WTC11 (cell line): ENCODE results near the gene ATP6AP1. TPM values are rescaled to one million over a fixed set of nuclear protein-coding genes. Genes with fewer than 3 reads are reported as not detected.

Experiments
- ATAC-seq: fragments of 200-7000 bp; cut with Tn5 transposase; 2 replicates; pipeline ENCODE4 v1.10.0; 2021; ENCODE audit warnings: mild to moderate bottlenecking, moderate library complexity
- CTCF ChIA-PET: fragments of 300-600 bp; sonication (Branson Sonifier 250); formaldehyde crosslinking; loops from one replicate; lab custom pipeline; 2021; ENCODE audit warnings: antibody characterized with exemption; lab: Charles Lee
- POLR2A ChIA-PET: fragments of 350-600 bp; sonication (Branson Sonifier 250); formaldehyde crosslinking; loops from one replicate; lab custom pipeline; 2021; ENCODE audit warnings: antibody characterized with exemption; lab: Charles Lee
- DNase-seq: peaks from one replicate; pipeline ENCODE4 v3.0.0; 2021; ENCODE audit warnings: low spot score
- H3K27ac Mint-ChIP-seq: 2 replicates; pipeline ENCODE4 v1.8.0; 2021; ENCODE audit warnings: mixed read lengths
- H3K27me3 Mint-ChIP-seq: 2 replicates; pipeline ENCODE4 v1.8.0; 2021; ENCODE audit warnings: low read depth, mild to moderate bottlenecking, moderate library complexity, mixed read lengths
- H3K36me3 Mint-ChIP-seq: 2 replicates; pipeline ENCODE4 v1.8.0; 2021; ENCODE audit warnings: mixed read lengths
- H3K4me1 Mint-ChIP-seq: 2 replicates; pipeline ENCODE4 v1.8.0; 2022; ENCODE audit warnings: mixed read lengths
- H3K4me3 Mint-ChIP-seq: 2 replicates; pipeline ENCODE4 v1.8.0; 2021; ENCODE audit warnings: mild to moderate bottlenecking, moderate library complexity, mixed read lengths
- H3K9me3 Mint-ChIP-seq: 2 replicates; pipeline ENCODE4 v1.8.0; 2021; ENCODE audit warnings: mixed read lengths
- AR ChIP-seq: fragments of 250-450 bp; sonication (Bioruptor Pico); IDR thresholded peaks from 2 replicates; pipeline ENCODE4 v1.9.0; 2021; ENCODE audit warnings: mild to moderate bottlenecking
- CTCF ChIP-seq: fragments of 200-600 bp; IDR thresholded peaks from 2 replicates; pipeline ENCODE4 v1.8.0; 2022; ENCODE audit warnings: antibody characterized with exemption
- E2F4 ChIP-seq: sonication (generic); formaldehyde crosslinking; IDR thresholded peaks from 2 replicates; pipeline ENCODE4 v1.8.1; 2022; ENCODE audit warnings: low read depth, mild to moderate bottlenecking, moderate library complexity, missing genetic modification reagents, borderline replicate concordance
- FOXP4 ChIP-seq: sonication (generic); formaldehyde crosslinking; IDR thresholded peaks from 2 replicates; pipeline ENCODE4 v1.8.0; 2022; ENCODE audit warnings: mild to moderate bottlenecking, missing genetic modification reagents
- GRHL2 ChIP-seq: fragments of 250-450 bp; sonication (Bioruptor Pico); IDR thresholded peaks from 2 replicates; pipeline ENCODE4 v1.8.0; 2022; ENCODE audit warnings: mild to moderate bottlenecking, moderate library complexity; ENCODE audit not compliant: insufficient replicate concordance, severe bottlenecking
- JAZF1 ChIP-seq: fragments of 250-450 bp; sonication (Bioruptor Pico); IDR thresholded peaks from 2 replicates; pipeline ENCODE4 v1.9.0; 2021; ENCODE audit warnings: moderate library complexity, mild to moderate bottlenecking, inconsistent platforms
- JUN ChIP-seq: sonication (generic); formaldehyde crosslinking; IDR thresholded peaks from 2 replicates; pipeline ENCODE4 v1.8.0; 2023; ENCODE audit warnings: mild to moderate bottlenecking, missing genetic modification reagents
- NFYB ChIP-seq: sonication (generic); formaldehyde crosslinking; conservative IDR thresholded peaks from 2 replicates; pipeline ENCODE4 v1.8.0; 2022; ENCODE audit warnings: low read depth, missing genetic modification reagents
- RELA ChIP-seq: sonication (generic); formaldehyde crosslinking; IDR thresholded peaks from 2 replicates; pipeline ENCODE4 v1.8.1; 2022; ENCODE audit warnings: missing genetic modification reagents, mild to moderate bottlenecking, borderline replicate concordance
- TCF7 ChIP-seq: sonication (generic); formaldehyde crosslinking; IDR thresholded peaks from 2 replicates; pipeline ENCODE4 v1.8.0; 2022; ENCODE audit warnings: mild to moderate bottlenecking, low read depth, missing genetic modification reagents, moderate library complexity
- ZBTB43 ChIP-seq: sonication (generic); formaldehyde crosslinking; IDR thresholded peaks from 2 replicates; pipeline ENCODE4 v1.8.1; 2023; ENCODE audit warnings: mild to moderate bottlenecking, missing genetic modification reagents
- ZNF416 ChIP-seq: fragments of 250-450 bp; sonication (Bioruptor Pico); IDR thresholded peaks from 2 replicates; pipeline ENCODE4 v1.9.0; 2021; ENCODE audit warnings: mild to moderate bottlenecking, inconsistent platforms
- total RNA-seq: library from RNA; stranded (reverse); gene quantifications from 3 replicates; pipeline ENCODE4 v1.2.3, GENCODE V29; 2021

Gene ATP6AP1
- total RNA-seq, 1 experiment from 2014 or later, result 43.9 TPM

GRCh38 chrX:154445776-154446175 is 17.3 kb downstream of the ATP6AP1 start (continued):
- TF ChIP-seq FOXP4 (no peak), NFYB (CRISPR knock-in tag) (no peak), JAZF1 (CRISPR knock-in tag) (no peak), AR (CRISPR knock-in tag) (no peak), CTCF (no peak), ZNF416 (CRISPR knock-in tag) (no peak), ZBTB43 (CRISPR knock-in tag) (no peak), JUN (CRISPR knock-in tag) (no peak), E2F4 (CRISPR knock-in tag) (no peak)
- TF ChIP-seq, all 79 proteins: peak for 0

- no peaks in the 10 kb centered on the region for H3K27me3 Mint-ChIP-seq
- peaks cover 9% of the 10 kb centered on the region for H3K36me3 Mint-ChIP-seq
- TF ChIP-seq RELA (CRISPR knock-in tag) (no peak), E2F4 (CRISPR knock-in tag) (no peak), GRHL2 (CRISPR knock-in tag) (no peak), JAZF1 (CRISPR knock-in tag) (no peak), FOXP4 (no peak), TCF7 (CRISPR knock-in tag) (no peak), JUN (CRISPR knock-in tag) (no peak)
- ATAC-seq, result no peak
- no peak overlapping the region for H3K27ac Mint-ChIP-seq
- no peaks in the 10 kb centered on the region for H3K4me1 Mint-ChIP-seq
- CTCF ChIA-PET, result no interaction called here
- no peak overlapping the region for H3K4me3 Mint-ChIP-seq
- no peak for DNase-seq
- POLR2A ChIA-PET, result no interaction called here
- H3K9me3 Mint-ChIP-seq, result no peaks in the 10 kb centered on the region
Measured at GRCh38 chrX:154446430-154446829, 18.0 kb downstream of the ATP6AP1 start.
